Measurements from ENCODE around the gene MYOM1.

MYOM1 gene

DNA sequence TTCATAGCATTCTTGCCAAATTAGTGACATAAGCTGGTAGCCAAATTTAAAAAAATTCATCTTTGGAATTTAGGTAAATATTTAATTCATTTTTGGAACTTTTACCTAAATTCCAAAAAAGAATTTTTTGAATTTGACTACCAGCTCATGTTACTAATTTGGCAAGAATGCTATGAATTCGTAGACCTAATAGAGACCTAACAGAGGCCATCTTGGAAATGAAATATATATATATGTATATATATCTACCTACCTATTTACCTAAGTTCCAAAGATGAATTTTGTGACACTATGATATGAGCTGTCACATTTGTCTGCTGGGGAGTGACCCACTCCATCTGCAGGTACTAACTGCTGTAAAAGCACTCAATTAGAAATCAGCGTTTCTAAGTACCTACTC is 65.6 kb downstream of the MYOM1 start:
- in situ Hi-C loops (cut with MboI; ENCODE audit: low sequenced_read_pairs): no loop called here

DNA sequence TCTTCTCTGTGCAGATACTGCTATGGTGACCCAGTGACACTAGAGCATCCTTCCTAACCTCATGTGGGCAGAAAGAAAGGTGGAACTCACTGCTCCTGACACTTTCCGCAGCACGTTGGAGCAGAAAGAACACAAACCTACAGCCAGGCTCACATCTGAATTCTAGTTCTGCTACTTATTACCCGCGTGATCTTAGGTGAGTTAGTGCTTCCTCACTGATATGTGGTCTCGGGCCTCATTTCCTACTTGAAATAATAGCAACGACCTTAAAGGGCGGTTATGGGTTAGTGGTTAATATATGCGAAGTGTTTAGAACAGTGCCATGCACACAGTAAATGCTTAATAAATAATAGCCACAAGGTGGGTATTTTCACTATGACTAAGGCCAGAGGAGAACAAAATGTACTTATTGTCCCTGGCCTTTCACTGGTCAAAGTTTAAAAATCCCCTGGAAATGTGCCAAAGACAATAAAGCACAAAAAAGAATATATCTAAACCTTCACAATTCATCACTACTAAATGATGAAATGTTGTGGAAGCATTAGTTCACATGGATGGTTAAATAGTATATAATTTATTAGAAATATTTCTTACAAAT is 66.6 kb downstream of the MYOM1 start:
- in situ Hi-C loops (cut with MboI; ENCODE audit: low sequenced_read_pairs): no loop called here

DNA sequence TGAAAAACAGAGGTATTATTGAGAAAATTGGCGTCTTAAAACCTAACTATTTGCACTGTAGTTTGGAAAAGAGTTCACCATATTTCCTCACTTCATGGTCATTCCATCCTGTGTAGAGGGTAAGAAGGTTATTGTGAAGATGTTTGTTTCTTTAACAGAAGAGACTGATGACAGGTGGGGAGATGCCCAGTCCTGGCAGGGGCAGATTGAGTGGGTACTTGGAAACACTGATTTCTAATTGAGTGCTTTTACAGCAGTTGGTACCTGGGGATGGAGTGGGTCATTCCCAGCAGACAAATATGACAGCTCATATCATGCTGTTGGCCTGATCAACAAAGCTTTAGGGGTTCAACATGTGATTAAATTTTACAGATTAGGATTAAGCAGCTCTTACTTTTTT is 67.5 kb downstream of the MYOM1 start:
- in situ Hi-C loops (cut with MboI; ENCODE audit: low sequenced_read_pairs): no loop called here

DNA sequence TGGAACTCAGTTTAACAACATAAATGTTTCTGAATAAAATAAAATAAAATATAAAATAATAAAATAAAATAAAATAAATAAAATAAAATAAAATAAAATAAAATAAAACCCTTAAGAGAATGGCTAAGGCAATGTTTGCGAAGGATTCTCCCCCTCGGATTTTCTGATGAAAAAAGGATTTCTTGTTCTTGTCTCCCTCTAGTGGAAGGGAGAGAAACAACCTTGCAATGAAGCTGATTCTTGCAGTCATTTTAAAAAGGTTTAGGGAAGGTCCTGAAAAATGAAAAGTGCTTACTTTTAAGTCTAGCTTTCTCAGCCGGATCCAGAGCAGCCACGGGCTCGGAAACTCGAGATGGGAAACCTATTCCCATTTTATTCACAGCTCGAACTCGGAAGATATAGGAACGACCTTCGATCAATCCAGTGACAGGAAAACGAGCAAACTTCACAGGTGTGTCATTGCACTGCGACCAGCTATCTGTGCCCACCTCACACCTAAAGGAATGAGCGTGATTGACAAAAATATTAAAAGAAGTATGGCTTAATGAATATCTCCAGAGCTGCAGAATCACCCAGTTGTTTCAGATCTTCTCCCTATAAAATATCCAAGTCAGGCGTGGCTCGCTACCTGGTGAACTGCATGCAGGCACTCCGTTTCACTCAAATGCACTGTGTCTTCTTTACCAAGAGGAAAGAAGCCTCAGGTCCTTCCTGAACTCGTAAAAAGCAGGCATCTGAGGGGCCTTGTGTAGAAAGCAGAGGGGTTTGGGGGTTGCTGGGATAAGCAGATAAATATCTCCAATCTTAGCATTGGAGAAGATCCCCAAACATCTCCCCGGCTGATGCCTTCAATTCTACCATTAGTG is 68.1 kb downstream of the MYOM1 start:
- in situ Hi-C loops (cut with MboI; ENCODE audit: low sequenced_read_pairs): no loop called here

DNA sequence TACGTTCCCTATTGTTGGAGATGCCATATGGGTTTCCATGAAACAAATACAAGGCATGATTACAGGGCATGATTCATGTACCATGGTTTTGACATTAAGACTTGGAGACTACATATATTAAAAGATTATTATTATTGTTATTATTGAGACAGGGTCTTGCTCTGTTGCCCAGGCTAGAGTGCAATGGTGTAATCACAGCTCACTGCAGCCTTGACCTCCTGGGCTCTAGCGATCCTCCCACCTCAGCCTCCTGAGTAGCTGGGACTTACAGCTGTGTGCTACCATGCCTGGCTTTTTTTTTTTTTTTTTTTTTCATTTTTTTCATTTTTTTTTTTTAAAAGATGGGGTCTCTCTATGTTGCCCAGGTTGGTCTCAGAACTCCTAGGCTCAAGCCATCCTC is 69.1 kb downstream of the MYOM1 start:
- in situ Hi-C loops (cut with MboI; ENCODE audit: low sequenced_read_pairs): no loop called here

DNA sequence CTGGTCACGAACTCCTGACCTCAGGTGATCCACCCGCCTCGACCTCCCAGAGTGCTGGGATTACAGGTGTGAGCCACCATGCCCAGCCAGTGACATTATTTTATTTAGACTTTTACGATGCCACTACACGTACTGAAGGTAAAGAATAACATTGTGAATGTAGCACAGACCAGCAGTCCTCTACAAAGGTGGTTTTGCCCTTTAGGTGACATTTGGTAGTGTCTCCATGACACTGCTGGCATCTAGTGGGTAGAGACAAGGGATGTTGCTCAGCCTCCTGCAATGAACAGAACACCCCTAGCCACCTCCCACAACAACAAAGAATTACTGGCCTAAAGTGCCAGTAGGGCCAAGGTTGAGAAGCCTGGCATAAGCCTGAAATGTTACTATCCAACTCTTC is 69.5 kb downstream of the MYOM1 start:
- in situ Hi-C loops (cut with MboI; ENCODE audit: low sequenced_read_pairs): no loop called here

DNA sequence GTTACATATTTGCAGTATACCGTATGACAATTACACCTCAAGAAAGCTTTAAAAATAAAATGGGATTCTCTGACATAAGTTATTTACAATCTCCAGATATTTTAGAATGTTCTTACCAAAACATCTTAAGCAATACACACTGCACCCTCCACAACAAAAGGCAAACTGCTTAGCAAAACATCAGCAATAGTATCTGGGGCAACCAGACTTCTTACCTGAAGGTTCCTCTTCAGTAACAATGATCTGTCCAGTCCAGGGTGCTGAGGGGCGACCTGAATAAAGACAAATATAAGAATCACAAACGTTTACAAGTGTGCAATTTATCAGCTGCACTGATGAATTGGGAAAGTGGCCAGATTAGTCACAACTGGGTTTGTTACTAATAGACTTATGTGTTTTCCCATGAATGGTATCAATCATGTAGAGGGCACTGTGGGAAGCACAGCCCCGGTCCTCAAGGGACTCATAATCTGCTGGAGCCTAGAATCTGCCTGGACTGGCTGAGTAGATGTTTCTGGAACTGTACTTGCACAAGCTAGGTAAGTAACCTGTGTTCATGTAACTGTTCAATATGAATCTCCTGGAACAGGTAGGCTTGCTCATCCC is 70.7 kb downstream of the MYOM1 start:
- in situ Hi-C loops (cut with MboI; ENCODE audit: low sequenced_read_pairs): no loop called here

DNA sequence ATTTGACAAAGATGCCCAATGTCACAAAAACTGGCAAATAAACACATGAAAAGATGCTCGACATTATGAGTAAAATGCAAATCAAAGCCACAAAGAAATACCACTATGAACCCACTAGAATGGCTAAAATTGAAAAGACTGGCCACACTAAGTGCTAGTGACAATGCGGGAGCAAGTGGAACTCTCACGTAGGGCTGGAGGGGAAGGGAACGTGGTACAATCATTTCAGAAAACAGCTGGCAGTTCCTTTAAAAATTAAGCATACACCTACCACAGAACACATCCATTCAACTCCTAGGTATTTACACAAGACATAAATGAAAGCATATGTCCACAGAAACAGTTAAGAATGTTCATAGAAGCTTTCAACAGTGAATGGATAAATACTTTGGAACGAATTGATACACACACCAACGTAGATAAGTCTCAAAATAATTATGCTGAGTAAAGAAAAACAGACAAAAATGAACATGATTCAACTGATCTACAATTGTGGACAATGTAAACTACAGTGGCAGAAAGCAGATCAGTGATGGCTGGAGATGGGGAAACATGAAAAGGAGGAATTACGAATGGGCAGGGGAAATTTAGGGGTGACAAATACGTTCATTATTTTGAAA is 71.7 kb downstream of the MYOM1 start:
- in situ Hi-C loops (cut with MboI; ENCODE audit: low sequenced_read_pairs): no loop called here

DNA sequence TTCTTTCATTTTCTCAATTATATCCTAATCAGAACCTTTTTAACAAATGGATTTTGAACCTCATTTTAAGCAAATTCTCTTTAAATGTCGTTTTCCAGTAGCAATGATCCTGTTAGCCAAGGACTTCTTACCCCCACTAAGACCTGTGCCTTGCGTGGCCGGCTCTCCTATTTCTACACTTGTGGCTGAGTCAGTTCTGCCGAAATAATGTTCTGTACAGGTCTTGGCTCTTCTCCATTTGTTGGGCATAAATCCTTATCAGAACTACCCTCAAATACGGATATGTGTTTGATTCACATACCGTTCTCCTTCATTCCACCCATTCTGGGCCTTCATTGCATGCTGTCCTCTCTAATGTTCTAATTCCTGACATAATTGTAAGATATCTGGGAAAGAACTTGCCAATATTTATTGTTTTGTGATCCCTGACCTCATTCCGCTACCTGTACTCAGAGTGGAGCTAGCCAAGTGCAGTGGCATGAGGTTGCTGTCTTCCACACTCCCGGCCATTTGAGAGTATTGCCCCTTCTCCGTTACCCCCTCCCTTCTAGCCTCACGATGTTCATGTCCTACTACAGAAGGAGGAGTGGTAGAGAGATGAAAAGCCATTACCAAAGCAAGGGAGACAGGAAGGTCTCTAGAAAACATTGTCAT is 78.7 kb downstream of the MYOM1 start:
- in situ Hi-C loops (cut with MboI; ENCODE audit: low sequenced_read_pairs): no loop called here

DNA sequence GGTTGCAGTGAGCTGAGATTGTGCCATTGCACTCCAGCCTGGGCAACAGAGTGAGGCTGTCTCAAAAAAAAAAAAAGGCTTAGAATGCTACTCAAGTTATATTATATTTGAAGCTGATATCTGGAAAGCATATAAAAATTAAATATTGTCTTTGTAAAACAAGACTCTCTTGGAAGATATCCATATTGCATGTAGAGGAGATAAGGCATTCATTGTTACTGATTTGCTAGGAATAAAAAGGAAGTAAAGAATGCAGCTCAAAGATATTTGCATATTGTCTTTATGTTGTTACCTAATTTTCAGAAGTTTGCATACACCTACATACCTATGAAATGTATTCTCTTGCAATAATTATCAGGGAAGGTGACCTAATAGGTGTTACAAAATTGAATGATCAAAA is 79.4 kb downstream of the MYOM1 start:
- in situ Hi-C loops (cut with MboI; ENCODE audit: low sequenced_read_pairs): no loop called here

DNA sequence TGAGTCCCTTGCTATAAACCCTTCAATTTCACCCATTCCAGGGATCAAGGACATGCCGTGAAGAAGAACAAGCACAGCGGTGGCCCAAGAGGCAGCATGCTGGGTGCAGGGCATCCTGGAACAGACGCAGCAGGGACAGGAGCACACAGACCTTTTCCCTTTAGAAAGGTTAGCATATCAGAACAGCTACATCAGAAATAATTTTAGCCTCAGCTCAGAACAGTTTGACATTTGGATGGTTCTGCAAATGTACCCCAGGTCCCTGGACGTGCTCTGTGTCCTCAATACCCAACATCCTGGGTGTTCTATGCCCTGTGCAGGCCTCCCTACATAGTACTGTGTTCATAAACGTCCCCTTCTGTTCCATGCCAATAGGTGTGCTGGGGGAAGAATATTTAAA is 80.4 kb downstream of the MYOM1 start:
- in situ Hi-C loops (cut with MboI; ENCODE audit: low sequenced_read_pairs): no loop called here

DNA sequence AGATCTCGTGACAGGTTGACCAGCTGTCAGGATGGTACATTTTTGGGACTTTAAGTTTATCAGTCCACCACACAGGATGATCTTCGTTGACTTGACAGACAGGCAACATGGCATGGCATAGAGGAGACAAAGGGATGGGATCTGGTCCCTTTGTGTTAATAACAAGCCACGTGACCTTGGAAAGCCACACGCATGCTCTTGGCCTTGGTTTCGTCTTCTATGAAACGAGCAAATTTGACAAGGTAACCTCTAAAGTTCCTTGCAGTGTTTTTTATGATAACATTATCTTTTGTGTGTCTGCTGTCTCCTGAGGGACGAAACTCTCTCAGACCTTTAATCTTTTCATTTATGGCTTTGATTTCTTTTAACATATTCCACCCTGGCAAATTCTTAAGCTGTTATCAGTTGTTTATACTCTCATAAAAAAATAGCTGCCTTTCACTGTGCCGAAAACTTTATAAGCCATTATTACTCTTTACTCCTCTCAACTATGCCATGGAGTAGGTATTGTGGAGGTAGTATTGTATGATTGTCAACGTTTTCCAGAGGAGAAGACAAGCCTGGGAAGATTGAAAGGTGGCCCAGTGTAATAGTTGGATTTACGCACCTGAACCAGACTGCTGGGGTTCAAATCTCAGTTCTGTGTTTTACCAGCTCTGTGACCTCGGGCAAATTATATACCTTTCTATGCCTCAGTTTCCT is 81.3 kb downstream of the MYOM1 start:
- in situ Hi-C loops (cut with MboI; ENCODE audit: low sequenced_read_pairs): no loop called here

DNA sequence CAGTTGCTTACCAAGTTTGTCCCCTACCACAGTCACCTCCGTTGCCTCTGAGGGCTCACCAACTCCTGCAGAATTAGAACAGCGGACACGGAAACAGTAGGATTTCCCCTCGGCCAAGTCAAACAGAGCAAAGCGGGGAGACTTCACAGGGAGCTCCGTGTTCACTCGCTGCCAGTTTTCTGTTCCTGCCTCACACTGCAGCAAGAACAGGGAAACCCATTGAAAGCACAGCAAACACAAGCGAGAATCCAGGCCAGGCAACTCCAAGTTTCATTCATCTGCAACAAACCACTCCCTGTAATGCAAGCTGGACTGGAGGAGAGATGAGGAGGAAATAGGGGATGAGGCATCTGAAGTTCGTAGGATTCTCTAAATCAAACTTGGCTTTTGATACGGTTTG is 84.2 kb downstream of the MYOM1 start:
- in situ Hi-C loops (cut with MboI; ENCODE audit: low sequenced_read_pairs): no loop called here

DNA sequence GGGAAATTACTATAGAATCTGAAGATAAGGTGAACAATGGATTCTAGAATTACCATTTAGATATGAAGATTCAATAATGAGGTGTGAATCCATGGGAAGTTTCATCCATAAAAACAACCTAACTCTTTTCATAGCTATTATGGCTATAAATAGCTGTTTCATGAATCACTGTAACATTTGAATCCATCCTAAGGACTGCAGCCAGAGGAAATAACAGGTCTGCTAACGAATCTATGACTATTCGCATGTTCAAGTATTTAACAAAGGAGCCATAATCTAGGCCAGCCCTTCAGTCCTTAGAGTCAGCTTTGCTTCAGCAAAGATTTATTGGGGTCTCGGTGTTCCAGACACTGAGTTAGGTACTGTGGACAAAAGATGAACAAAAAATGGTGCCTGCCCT is 87.1 kb downstream of the MYOM1 start:
- in situ Hi-C loops (cut with MboI; ENCODE audit: low sequenced_read_pairs): no loop called here

DNA sequence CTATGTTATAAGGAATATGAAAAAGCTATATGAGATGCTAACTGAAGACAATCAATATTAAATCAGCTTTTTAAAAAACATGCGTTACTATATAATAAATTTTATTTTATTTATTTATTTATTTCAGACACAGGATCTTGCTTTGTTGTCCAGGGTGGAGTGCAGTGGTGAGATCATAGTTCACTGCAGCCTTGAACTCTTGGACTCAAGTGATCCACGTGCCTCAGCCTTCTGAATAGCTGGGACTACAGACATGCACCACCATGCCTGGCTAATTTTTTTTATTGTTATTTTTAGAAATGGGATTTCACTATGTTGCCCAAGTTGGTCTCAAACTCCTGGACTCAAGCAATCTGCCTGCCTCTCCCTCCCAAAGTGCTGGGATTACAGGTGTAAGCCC is 89.4 kb downstream of the MYOM1 start:
- in situ Hi-C loops (cut with MboI; ENCODE audit: low sequenced_read_pairs): no loop called here

DNA sequence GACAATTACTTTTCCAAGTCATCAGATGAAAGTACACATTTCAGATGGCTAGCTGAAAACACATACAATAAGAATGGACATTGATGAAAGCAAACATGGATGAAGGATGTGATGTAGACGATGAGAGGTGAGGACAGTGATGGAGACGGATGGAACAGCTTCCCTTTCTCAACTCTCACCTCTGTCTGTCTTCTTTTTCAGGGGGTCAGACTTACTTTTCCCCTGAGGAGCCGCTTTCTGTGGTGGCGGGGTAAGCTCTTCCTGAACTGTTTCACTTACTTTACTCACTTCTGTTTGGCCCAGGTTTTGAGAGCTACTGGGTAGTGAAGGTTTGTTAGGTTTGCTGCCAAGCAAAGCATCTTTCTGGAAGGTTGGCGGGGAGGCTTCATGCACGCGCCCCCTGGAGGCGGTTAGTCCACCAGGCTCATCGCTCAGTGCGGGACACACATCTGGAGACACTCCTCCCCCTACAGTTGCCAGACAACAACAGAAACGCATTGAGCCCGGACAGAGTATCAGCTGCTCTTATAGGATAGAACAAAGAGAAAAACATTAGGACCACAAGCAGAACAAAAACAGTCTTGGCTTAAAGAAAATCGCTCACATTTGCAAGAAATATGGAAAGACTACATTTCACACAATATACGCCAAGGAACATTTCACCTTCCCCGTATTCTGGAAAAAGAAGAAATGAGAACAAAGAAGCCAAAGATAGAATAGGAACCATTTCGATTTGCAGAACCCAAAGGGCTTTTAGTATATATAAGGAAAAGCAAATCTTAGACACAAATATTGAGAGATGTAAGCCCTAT is 90.5 kb downstream of the MYOM1 start:
- in situ Hi-C loops (cut with MboI; ENCODE audit: low sequenced_read_pairs): no loop called here

DNA sequence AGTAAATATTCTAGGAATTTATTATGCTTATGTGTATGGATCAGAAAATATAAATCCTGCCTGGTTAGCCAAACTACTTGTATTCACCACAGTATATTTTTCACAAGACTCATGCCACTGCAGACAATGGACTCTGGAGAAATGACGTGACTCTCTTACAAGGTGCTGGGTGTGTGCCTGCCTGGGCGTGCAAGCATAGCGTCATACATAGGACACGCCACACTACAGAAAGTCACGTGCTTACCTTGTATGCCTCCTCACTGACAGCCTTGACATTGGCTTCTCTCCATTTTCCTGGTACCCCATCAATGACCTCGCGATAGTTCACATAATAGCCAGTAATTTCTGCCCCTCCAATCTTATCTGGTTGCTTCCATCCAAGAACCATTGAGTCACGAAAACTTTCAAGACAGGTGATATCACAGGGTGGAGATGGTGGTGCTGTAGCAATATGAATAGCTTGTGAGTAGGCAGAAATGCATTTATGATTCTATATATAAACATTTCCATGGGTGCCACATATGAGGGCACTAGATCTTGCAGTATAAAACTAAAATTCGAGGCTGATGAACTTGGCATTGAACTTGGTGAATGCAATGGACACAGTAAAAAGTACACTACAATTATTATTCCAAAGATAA is 93.2 kb downstream of the MYOM1 start:
- in situ Hi-C loops (cut with MboI; ENCODE audit: low sequenced_read_pairs): no loop called here

DNA sequence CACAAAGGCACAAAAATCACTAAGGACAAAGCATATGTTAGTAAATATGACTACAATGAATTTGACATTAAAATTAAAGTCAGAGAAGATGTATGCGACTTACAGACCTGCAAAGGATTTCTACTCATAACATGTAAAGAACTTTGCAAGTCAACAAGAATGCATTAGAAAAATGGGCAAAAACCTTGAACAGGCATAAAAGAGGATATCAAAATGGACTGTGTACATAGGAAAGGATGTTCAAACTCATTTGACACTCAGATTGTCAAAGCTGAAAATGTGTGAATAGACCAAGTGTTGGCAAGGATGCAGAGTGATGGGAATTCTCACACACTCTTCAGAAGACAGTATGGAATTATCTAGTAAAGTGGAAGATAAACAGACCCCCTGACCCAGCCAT is 94.9 kb downstream of the MYOM1 start:
- in situ Hi-C loops (cut with MboI; ENCODE audit: low sequenced_read_pairs): no loop called here

DNA sequence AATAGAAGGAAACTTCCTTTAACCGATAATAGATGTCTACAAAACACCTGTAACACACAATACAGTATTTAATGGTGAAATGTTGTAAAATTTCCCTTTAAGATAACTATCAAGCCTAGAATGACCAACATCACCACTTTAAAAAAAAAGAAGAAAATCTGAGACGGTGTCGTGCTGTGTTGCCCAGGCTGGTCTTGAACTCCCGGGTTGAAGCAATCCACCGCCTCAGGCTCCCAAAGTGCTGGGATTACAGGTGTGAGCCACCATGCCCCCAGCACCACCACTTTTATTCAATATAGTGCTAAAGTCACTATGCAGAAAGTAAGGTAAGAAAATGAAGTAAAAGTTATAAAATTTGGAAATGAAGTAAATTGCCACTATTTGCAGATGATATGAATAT is 96.9 kb downstream of the MYOM1 start:
- in situ Hi-C loops (cut with MboI; ENCODE audit: low sequenced_read_pairs): no loop called here
